HG03039 (cell line): ENCODE results near the gene THRB.

ENCODE experiments used
- ATAC-seq: cut with Tn5 transposase; IDR thresholded peaks from one replicate; pipeline ENCODE4 v1.9.1; 2021; ENCODE audit warnings: mild to moderate bottlenecking, moderate library complexity; ENCODE audit not compliant: unreplicated experiment

The THRB gene

GRCh38 chr3:24278543-24278942 is 216.1 kb downstream of the THRB start:
- no peak for ATAC-seq

GRCh38 chr3:24273491-24273890 is 221.2 kb downstream of the THRB start:
- ATAC-seq: no peak

- no peak for ATAC-seq
Measured at GRCh38 chr3:24272875-24273274, 221.8 kb downstream of the THRB start.

GRCh38 chr3:24272408-24272807 is 222.2 kb downstream of the THRB start:
- ATAC-seq: no peak

- ATAC-seq: no peak
Measured at GRCh38 chr3:24271228-24271627, 223.4 kb downstream of the THRB start.

- ATAC-seq: no peak
Measured at GRCh38 chr3:24270744-24271143, 223.9 kb downstream of the THRB start.

- no peak for ATAC-seq
Measured at GRCh38 chr3:24270204-24270691, 224.4 kb downstream of the THRB start.

- ATAC-seq: peak; percentile 83
Measured at GRCh38 chr3:24264748-24265158, 229.9 kb downstream of the THRB start.

- ATAC-seq: no peak
Measured at GRCh38 chr3:24264011-24264410, 230.6 kb downstream of the THRB start.

- ATAC-seq: no peak
Measured at GRCh38 chr3:24263069-24263668, 231.5 kb downstream of the THRB start.

GRCh38 chr3:24261521-24261920 is 233.1 kb downstream of the THRB start:
- ATAC-seq: no peak

- no peak for ATAC-seq
Measured at GRCh38 chr3:24259901-24260512, 234.6 kb downstream of the THRB start.

- no peak for ATAC-seq
Measured at GRCh38 chr3:24258727-24259600, 235.7 kb downstream of the THRB start.

- ATAC-seq: no peak
Measured at GRCh38 chr3:24258260-24258659, 236.4 kb downstream of the THRB start.

- no peak for ATAC-seq
Measured at GRCh38 chr3:24255414-24255813, 239.2 kb downstream of the THRB start.

GRCh38 chr3:24254649-24255048 is 240.0 kb downstream of the THRB start:
- no peak for ATAC-seq

GRCh38 chr3:24253336-24253735 is 241.3 kb downstream of the THRB start:
- ATAC-seq: no peak

- no peak for ATAC-seq
Measured at GRCh38 chr3:24249523-24249922, 245.1 kb downstream of the THRB start.

- ATAC-seq: no peak
Measured at GRCh38 chr3:24245056-24245455, 249.6 kb downstream of the THRB start.

GRCh38 chr3:24244491-24244890 is 250.2 kb downstream of the THRB start:
- no peak for ATAC-seq

- ATAC-seq: no peak
Measured at GRCh38 chr3:24242012-24242698, 252.5 kb downstream of the THRB start.
